Measurements from ENCODE around the gene THOC2. TPM values are rescaled to one million over a fixed set of nuclear protein-coding genes. Genes with fewer than 3 reads are reported as not detected.

The THOC2 gene
- total and polyA plus RNA-seq, 2 donors (not counting 1 experiment from before 2014, with no cell fraction given) = 34.7 to 113 TPM

- no peak overlapping the region for H3K27ac Mint-ChIP-seq
Observed at GRCh38 chrX:123603491-123603890, 129.4 kb downstream of the THOC2 start.

GRCh38 chrX:123601437-123601836 is 131.4 kb downstream of the THOC2 start:
- no peaks in the 10 kb centered on the region for H3K4me1 ChIP-seq (ENCODE audit: control insufficient read depth in 2 of 2, insufficient read depth in 2 of 2, low read length in 2 of 2)
- Mint-ChIP-seq H3K27ac (no peak overlapping the region), H3K4me3 (no peak overlapping the region), H3K4me1 (no peaks in the 10 kb centered on the region), H3K27me3 (no peaks in the 10 kb centered on the region), H3K9me3 (ENCODE audit: insufficient read depth) (no peaks in the 10 kb centered on the region)
- CTCF ChIA-PET = no interaction called here
- no peaks in the 10 kb centered on the region for H3K79me2 ChIP-seq (ENCODE audit: control insufficient read depth, insufficient read depth, low read length)
- DNase-seq (no peak), ATAC-seq (ENCODE audit: low read depth) (no peak)
- TF ChIP-seq CTCF (IDR thresholded peaks at IDR 0.05) (no peak), EZH2 (IDR thresholded peaks at IDR 0.05; ENCODE audit: borderline replicate concordance, insufficient read depth, low read depth, low read length, poor library complexity, severe bottlenecking) (no peak)
- H2AFZ ChIP-seq (ENCODE audit: insufficient read depth, low read depth, low read length, poor library complexity, severe bottlenecking) = no peak overlapping the region
- H3K27ac ChIP-seq (ENCODE audit: low read length in 2 of 2) = no peak overlapping the region
- H3K9me3 ChIP-seq (ENCODE audit: control extremely low read depth in 1 of 3, control insufficient read depth in 2 of 3, insufficient read depth in 1 of 3, low read length in 2 of 3) = no peaks in the 10 kb centered on the region
- no peak overlapping the region for H3K4me3 ChIP-seq (ENCODE audit: control extremely low read depth in 1 of 5, extremely low read depth in 1 of 5, insufficient read depth in 1 of 5, low read depth in 2 of 5, low read length in 4 of 5)
- peaks cover 0 to 19% of the 10 kb centered on the region in 2 experiments for H3K36me3 ChIP-seq (replicated peaks in 1 of 2; ENCODE audit: control extremely low read depth in 1 of 2, control insufficient read depth in 1 of 2, extremely low read depth in 1 of 2, insufficient read depth in 2 of 2, low read length in 1 of 2)
- H4K20me1 ChIP-seq (ENCODE audit: control insufficient read depth, insufficient read depth, low read length, poor library complexity, severe bottlenecking) = no peaks in the 10 kb centered on the region
- POLR2A ChIA-PET = no interaction called here
- no peak overlapping the region for H3K9ac ChIP-seq (ENCODE audit: low read length)
- H3K4me2 ChIP-seq (replicated peaks; ENCODE audit: low read depth, low read length, poor library complexity, severe bottlenecking) = no peak overlapping the region
- no peaks in the 10 kb centered on the region for H3K27me3 ChIP-seq (replicated peaks in 1 of 4; ENCODE audit: control extremely low read depth in 1 of 4, control insufficient read depth in 3 of 4, insufficient read depth in 4 of 4, low read length in 3 of 4)
- WGBS (ENCODE audit: insufficient coverage) = no CpG with 5 or more reads among the region's 3 CpGs
- intact Hi-C loops (cut with micrococcal nuclease) = no loop called here

More at GRCh38 chrX:123603491-123603890, 129.4 kb downstream of the THOC2 start:
- H3K9ac ChIP-seq (ENCODE audit: low read length) = no peak overlapping the region
- DNase-seq (no peak), ATAC-seq (ENCODE audit: low read depth) (no peak)
- no peaks in the 10 kb centered on the region for H3K4me1 ChIP-seq (ENCODE audit: control insufficient read depth in 2 of 2, insufficient read depth in 2 of 2, low read length in 2 of 2)
- no peaks in the 10 kb centered on the region for H4K20me1 ChIP-seq (ENCODE audit: control insufficient read depth, insufficient read depth, low read length, poor library complexity, severe bottlenecking)
- no peak overlapping the region for H3K4me3 ChIP-seq (ENCODE audit: control extremely low read depth in 1 of 5, extremely low read depth in 1 of 5, insufficient read depth in 1 of 5, low read depth in 2 of 5, low read length in 4 of 5)
- H3K9me3 ChIP-seq (ENCODE audit: control extremely low read depth in 1 of 3, control insufficient read depth in 2 of 3, insufficient read depth in 1 of 3, low read length in 2 of 3) = no peaks in the 10 kb centered on the region
- no peaks in the 10 kb centered on the region for H3K27me3 ChIP-seq (replicated peaks in 1 of 4; ENCODE audit: control extremely low read depth in 1 of 4, control insufficient read depth in 3 of 4, insufficient read depth in 4 of 4, low read length in 3 of 4)
- no peak overlapping the region for H3K4me2 ChIP-seq (replicated peaks; ENCODE audit: low read depth, low read length, poor library complexity, severe bottlenecking)
- Mint-ChIP-seq H3K9me3 (ENCODE audit: insufficient read depth) (no peaks in the 10 kb centered on the region), H3K4me1 (no peaks in the 10 kb centered on the region), H3K27me3 (no peaks in the 10 kb centered on the region), H3K4me3 (no peak overlapping the region)
- ChIA-PET POLR2A (no interaction called here), CTCF (no interaction called here)
- no peak overlapping the region for H2AFZ ChIP-seq (ENCODE audit: insufficient read depth, low read depth, low read length, poor library complexity, severe bottlenecking)
- H3K79me2 ChIP-seq (ENCODE audit: control insufficient read depth, insufficient read depth, low read length) = no peaks in the 10 kb centered on the region
- TF ChIP-seq EZH2 (IDR thresholded peaks at IDR 0.05; ENCODE audit: borderline replicate concordance, insufficient read depth, low read depth, low read length, poor library complexity, severe bottlenecking) = no peak
- TF ChIP-seq CTCF (IDR thresholded peaks at IDR 0.05) = no peak
- H3K36me3 ChIP-seq (replicated peaks in 1 of 2; ENCODE audit: control extremely low read depth in 1 of 2, control insufficient read depth in 1 of 2, extremely low read depth in 1 of 2, insufficient read depth in 2 of 2, low read length in 1 of 2) = peaks cover 0 to 24% of the 10 kb centered on the region in 2 experiments
- no CpG with 5 or more reads among the region's 5 CpGs for WGBS (ENCODE audit: insufficient coverage)
- no peak overlapping the region for H3K27ac ChIP-seq (ENCODE audit: low read length in 2 of 2)
- intact Hi-C loops (cut with micrococcal nuclease) = no loop called here

Data from B cell (primary cell).